A673 (cell line): Measurements from ENCODE around the gene SPACA4.
"Not testable (repeated sequence)": the region's sequence is repeated elsewhere in the genome, so short reads cannot be mapped to it uniquely, and the experiment has no call there.

ENCODE experiments used
- CTCF ChIP-seq: fragments of 300-800, 200-600 bp; sonication (generic); conservative IDR thresholded peaks from 2 replicates; pipeline ENCODE4 v1.5.1; 2017; ENCODE audit warnings: low read depth, mild to moderate bottlenecking, antibody characterized with exemption, low read length, moderate library complexity, mixed read lengths
- EZH2 ChIP-seq: fragments of 200-600 bp; sonication (generic); IDR thresholded peaks from 2 replicates; pipeline ENCODE4 v1.6.1; 2017; ENCODE audit warnings: borderline replicate concordance, low read depth, mild to moderate bottlenecking, mixed read lengths, antibody characterized with exemption, low read length; ENCODE audit not compliant: poor library complexity, severe bottlenecking

DNA sequence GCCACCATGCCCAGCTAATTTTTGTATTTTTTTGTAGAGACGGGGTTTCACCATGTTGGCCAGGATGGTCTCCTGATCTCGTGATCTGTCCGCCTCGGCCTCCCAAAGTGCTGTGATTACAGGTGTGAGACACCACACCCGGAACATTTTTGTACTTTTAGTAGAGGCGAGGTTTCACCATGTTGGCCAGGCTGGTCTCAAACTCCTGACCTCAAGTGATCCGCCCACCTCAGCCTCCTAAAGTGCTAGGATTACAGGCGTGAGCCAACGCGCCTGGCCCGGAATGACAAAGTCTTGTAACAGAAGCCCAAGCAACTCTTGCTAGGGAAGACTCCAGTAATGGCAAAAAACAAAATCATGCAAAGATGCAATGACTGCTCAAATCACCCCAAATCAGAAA is 25.7 kb downstream of the SPACA4 start:
- not testable (repeated sequence) for TF ChIP-seq CTCF, EZH2
